ENCODE data around the gene PARP2.

The PARP2 gene

GRCh38 chr14:20343092-20343861 lies at the start of gene PARP2:
Gene PARP2 (plus strand): TSS chr14:20343635. CDS start chr14:20343642, 7 bp downstream.
- H3K9me3 ChIP-seq (ENCODE audit: control insufficient read depth, insufficient read depth, low read length): no peaks in the 10 kb centered on the region
- H3K4me1 ChIP-seq (ENCODE audit: control insufficient read depth, insufficient read depth, low read length): no peaks in the 10 kb centered on the region

GRCh38 chr14:20294636-20295035 lies 48.8 kb upstream of the PARP2 start:
- Histone ChIP-seq H3K27ac (ENCODE audit: low read depth, low read length) (no peak overlapping the region), H3K27me3 (ENCODE audit: control insufficient read depth, insufficient read depth, low read length) (no peaks in the 10 kb centered on the region), H3K9ac (ENCODE audit: low read depth, low read length) (no peak overlapping the region), H3K4me1 (ENCODE audit: control insufficient read depth, insufficient read depth, low read length) (no peaks in the 10 kb centered on the region), H3K4me3 (ENCODE audit: low read depth, low read length) (no peak overlapping the region), H3K9me3 (ENCODE audit: control insufficient read depth, insufficient read depth, low read length) (no peaks in the 10 kb centered on the region), H3K36me3 (ENCODE audit: control insufficient read depth, insufficient read depth, low read length) (peaks cover 87% of the 10 kb centered on the region)

More at GRCh38 chr14:20343092-20343861, at the start of gene PARP2:
- Histone ChIP-seq H3K4me3 (ENCODE audit: low read depth, low read length) (peak within 1 kb of the TSS; percentile 93), H3K9ac (ENCODE audit: low read depth, low read length) (peak within 1 kb of the TSS; percentile 95), H3K36me3 (ENCODE audit: control insufficient read depth, insufficient read depth, low read length) (peaks cover 29% of the 10 kb centered on the region), H3K27me3 (ENCODE audit: control insufficient read depth, insufficient read depth, low read length) (no peaks in the 10 kb centered on the region), H3K27ac (ENCODE audit: low read depth, low read length) (peak within 1 kb of the TSS; percentile 95)

GRCh38 chr14:20295067-20295466 lies 48.4 kb upstream of the PARP2 start:
- H3K27ac ChIP-seq (ENCODE audit: low read depth, low read length): no peak overlapping the region
- H3K36me3 ChIP-seq (ENCODE audit: control insufficient read depth, insufficient read depth, low read length): peaks cover 83% of the 10 kb centered on the region

GRCh38 chr14:20302042-20302755 lies 41.2 kb upstream of the PARP2 start:
- Histone ChIP-seq H3K27ac (ENCODE audit: low read depth, low read length) (no peak overlapping the region), H3K27me3 (ENCODE audit: control insufficient read depth, insufficient read depth, low read length) (no peaks in the 10 kb centered on the region), H3K4me1 (ENCODE audit: control insufficient read depth, insufficient read depth, low read length) (no peaks in the 10 kb centered on the region), H3K4me3 (ENCODE audit: low read depth, low read length) (no peak overlapping the region), H3K36me3 (ENCODE audit: control insufficient read depth, insufficient read depth, low read length) (peaks cover 37% of the 10 kb centered on the region), H3K9ac (ENCODE audit: low read depth, low read length) (no peak overlapping the region), H3K9me3 (ENCODE audit: control insufficient read depth, insufficient read depth, low read length) (no peaks in the 10 kb centered on the region)

More at GRCh38 chr14:20295067-20295466, 48.4 kb upstream of the PARP2 start:
- Histone ChIP-seq H3K27me3 (ENCODE audit: control insufficient read depth, insufficient read depth, low read length) (no peaks in the 10 kb centered on the region), H3K9me3 (ENCODE audit: control insufficient read depth, insufficient read depth, low read length) (no peaks in the 10 kb centered on the region), H3K4me1 (ENCODE audit: control insufficient read depth, insufficient read depth, low read length) (no peaks in the 10 kb centered on the region), H3K9ac (ENCODE audit: low read depth, low read length) (no peak overlapping the region), H3K4me3 (ENCODE audit: low read depth, low read length) (no peak overlapping the region)

- peaks cover 12% of the 10 kb centered on the region for H3K36me3 ChIP-seq (ENCODE audit: control insufficient read depth, insufficient read depth, low read length)
- peak within 1 kb of the TSS; percentile 87 for H3K4me3 ChIP-seq (ENCODE audit: low read depth, low read length)
- H3K9ac ChIP-seq (ENCODE audit: low read depth, low read length): peak within 1 kb of the TSS; percentile 54
- H3K4me1 ChIP-seq (ENCODE audit: control insufficient read depth, insufficient read depth, low read length): no peaks in the 10 kb centered on the region
- no peaks in the 10 kb centered on the region for H3K27me3 ChIP-seq (ENCODE audit: control insufficient read depth, insufficient read depth, low read length)
- no peak within 1 kb of the TSS for H3K27ac ChIP-seq (ENCODE audit: low read depth, low read length)
- H3K9me3 ChIP-seq (ENCODE audit: control insufficient read depth, insufficient read depth, low read length): no peaks in the 10 kb centered on the region
Measured at GRCh38 chr14:20305265-20306078, 38.0 kb upstream of the PARP2 start, which contains the start of gene TTC5. Gene TTC5 (minus strand): TSS chr14:20305951. CDS start chr14:20305937, 14 bp downstream.

- Histone ChIP-seq H3K4me3 (ENCODE audit: low read depth, low read length) (peak overlapping the region; percentile 87; the same call in 1 of the 2 replicates), H3K9ac (ENCODE audit: low read depth, low read length) (no peak overlapping the region), H3K27me3 (ENCODE audit: control insufficient read depth, insufficient read depth, low read length) (no peaks in the 10 kb centered on the region), H3K27ac (ENCODE audit: low read depth, low read length) (no peak overlapping the region), H3K4me1 (ENCODE audit: control insufficient read depth, insufficient read depth, low read length) (no peaks in the 10 kb centered on the region), H3K36me3 (ENCODE audit: control insufficient read depth, insufficient read depth, low read length) (peaks cover 6% of the 10 kb centered on the region), H3K9me3 (ENCODE audit: control insufficient read depth, insufficient read depth, low read length) (no peaks in the 10 kb centered on the region)
Measured at GRCh38 chr14:20306079-20306423, 37.4 kb upstream of the PARP2 start.

GRCh38 chr14:20314026-20314425 lies 29.4 kb upstream of the PARP2 start:
- peaks cover 4% of the 10 kb centered on the region; the same call in 1 of the 2 replicates for H3K9me3 ChIP-seq (ENCODE audit: control insufficient read depth, insufficient read depth, low read length)
- H3K9ac ChIP-seq (ENCODE audit: low read depth, low read length): no peak overlapping the region
- H3K27ac ChIP-seq (ENCODE audit: low read depth, low read length): no peak overlapping the region
- peaks cover 77% of the 10 kb centered on the region for H3K36me3 ChIP-seq (ENCODE audit: control insufficient read depth, insufficient read depth, low read length)
- H3K4me1 ChIP-seq (ENCODE audit: control insufficient read depth, insufficient read depth, low read length): no peaks in the 10 kb centered on the region
- H3K27me3 ChIP-seq (ENCODE audit: control insufficient read depth, insufficient read depth, low read length): no peaks in the 10 kb centered on the region
- no peak overlapping the region for H3K4me3 ChIP-seq (ENCODE audit: low read depth, low read length)

- no peak overlapping the region for H3K27ac ChIP-seq (ENCODE audit: low read depth, low read length)
- peaks cover 4% of the 10 kb centered on the region; the same call in 1 of the 2 replicates for H3K9me3 ChIP-seq (ENCODE audit: control insufficient read depth, insufficient read depth, low read length)
- H3K9ac ChIP-seq (ENCODE audit: low read depth, low read length): no peak overlapping the region
- no peaks in the 10 kb centered on the region for H3K27me3 ChIP-seq (ENCODE audit: control insufficient read depth, insufficient read depth, low read length)
- H3K4me1 ChIP-seq (ENCODE audit: control insufficient read depth, insufficient read depth, low read length): no peaks in the 10 kb centered on the region
- H3K4me3 ChIP-seq (ENCODE audit: low read depth, low read length): no peak overlapping the region
- H3K36me3 ChIP-seq (ENCODE audit: control insufficient read depth, insufficient read depth, low read length): peaks cover 97% of the 10 kb centered on the region
Measured at GRCh38 chr14:20317720-20318119, 25.7 kb upstream of the PARP2 start.

- H3K4me1 ChIP-seq (ENCODE audit: control insufficient read depth, insufficient read depth, low read length): peaks cover 15% of the 10 kb centered on the region
- H3K9me3 ChIP-seq (ENCODE audit: control insufficient read depth, insufficient read depth, low read length): no peaks in the 10 kb centered on the region
- no peaks in the 10 kb centered on the region for H3K27me3 ChIP-seq (ENCODE audit: control insufficient read depth, insufficient read depth, low read length)
- H3K9ac ChIP-seq (ENCODE audit: low read depth, low read length): no peak overlapping the region
- peaks cover 84% of the 10 kb centered on the region for H3K36me3 ChIP-seq (ENCODE audit: control insufficient read depth, insufficient read depth, low read length)
- no peak overlapping the region for H3K4me3 ChIP-seq (ENCODE audit: low read depth, low read length)
- no peak overlapping the region for H3K27ac ChIP-seq (ENCODE audit: low read depth, low read length)
Measured at GRCh38 chr14:20327005-20327869, 16.2 kb upstream of the PARP2 start.

GRCh38 chr14:20328705-20329104 lies 14.7 kb upstream of the PARP2 start:
- Histone ChIP-seq H3K9me3 (ENCODE audit: control insufficient read depth, insufficient read depth, low read length) (no peaks in the 10 kb centered on the region), H3K4me1 (ENCODE audit: control insufficient read depth, insufficient read depth, low read length) (peaks cover 15% of the 10 kb centered on the region), H3K4me3 (ENCODE audit: low read depth, low read length) (no peak overlapping the region), H3K27me3 (ENCODE audit: control insufficient read depth, insufficient read depth, low read length) (no peaks in the 10 kb centered on the region), H3K9ac (ENCODE audit: low read depth, low read length) (no peak overlapping the region), H3K36me3 (ENCODE audit: control insufficient read depth, insufficient read depth, low read length) (peaks cover 72% of the 10 kb centered on the region), H3K27ac (ENCODE audit: low read depth, low read length) (peak overlapping the region; percentile 43)
